Endothelial cell (in vitro differentiated cells): ENCODE data around the gene POLQ. TPM values are rescaled to one million over a fixed set of nuclear protein-coding genes. Genes with fewer than 3 reads are reported as not detected.

Source experiments
- DNase-seq: peaks from one replicate; pipeline ENCODE4 v3.0.0; 2021; ENCODE audit warnings: low spot score
- H3K27ac Mint-ChIP-seq: one replicate; pipeline ENCODE4 v1.8.0; 2021; ENCODE audit warnings: mixed read lengths, inconsistent platforms; ENCODE audit not compliant: unreplicated experiment
- H3K27me3 Mint-ChIP-seq: one replicate; pipeline ENCODE4 v1.8.0; 2021; ENCODE audit warnings: mild to moderate bottlenecking, moderate library complexity, mixed read lengths, inconsistent platforms; ENCODE audit not compliant: unreplicated experiment
- H3K36me3 Mint-ChIP-seq: one replicate; pipeline ENCODE4 v1.8.0; 2021; ENCODE audit warnings: mild to moderate bottlenecking, low read depth, mixed read lengths, inconsistent platforms; ENCODE audit not compliant: unreplicated experiment
- H3K4me1 Mint-ChIP-seq: one replicate; pipeline ENCODE4 v1.8.0; 2021; ENCODE audit warnings: mild to moderate bottlenecking, mixed read lengths, inconsistent platforms; ENCODE audit not compliant: unreplicated experiment
- H3K4me3 Mint-ChIP-seq: one replicate; pipeline ENCODE4 v1.8.0; 2021; ENCODE audit warnings: mild to moderate bottlenecking, mixed read lengths, inconsistent platforms; ENCODE audit not compliant: unreplicated experiment
- H3K9me3 Mint-ChIP-seq: one replicate; pipeline ENCODE4 v1.8.0; 2021; ENCODE audit warnings: mixed read lengths, inconsistent platforms; ENCODE audit not compliant: unreplicated experiment
- CTCF ChIP-seq: fragments of 200-600 bp; sonication (generic); IDR thresholded peaks from one replicate; pipeline ENCODE4 v1.5.0; 2021; ENCODE audit warnings: antibody characterized with exemption; ENCODE audit not compliant: unreplicated experiment
- total RNA-seq: library from RNA; stranded (reverse); fragmentation: NEBNext Ultra II Directional; extraction: Animal tissue kit (Norgen Biotek cat#: 25700); gene quantifications from one replicate; pipeline ENCODE4 v1.2.1, GENCODE V29; 2021; ENCODE audit not compliant: unreplicated experiment

POLQ gene
- total RNA-seq, 1 donor from 2014 or later, result 2.1 TPM

- Mint-ChIP-seq H3K27me3 (peaks cover 2% of the 10 kb centered on the region), H3K4me1 (peaks cover 6% of the 10 kb centered on the region), H3K36me3 (no peaks in the 10 kb centered on the region), H3K27ac (no peak overlapping the region), H3K4me3 (no peak overlapping the region), H3K9me3 (no peaks in the 10 kb centered on the region)
- TF ChIP-seq CTCF, result no peak
- no peak for DNase-seq
These were observed 30.5 kb downstream of the POLQ start for GRCh38 chr3:121515313-121515712.

GRCh38 chr3:121514496-121514895, 31.3 kb downstream of the POLQ start:
- Mint-ChIP-seq H3K36me3 (no peaks in the 10 kb centered on the region), H3K27ac (no peak overlapping the region), H3K4me3 (no peak overlapping the region), H3K4me1 (peaks cover 6% of the 10 kb centered on the region), H3K9me3 (no peaks in the 10 kb centered on the region), H3K27me3 (no peaks in the 10 kb centered on the region)
- DNase-seq, result no peak
- no peak for TF ChIP-seq CTCF

DNA sequence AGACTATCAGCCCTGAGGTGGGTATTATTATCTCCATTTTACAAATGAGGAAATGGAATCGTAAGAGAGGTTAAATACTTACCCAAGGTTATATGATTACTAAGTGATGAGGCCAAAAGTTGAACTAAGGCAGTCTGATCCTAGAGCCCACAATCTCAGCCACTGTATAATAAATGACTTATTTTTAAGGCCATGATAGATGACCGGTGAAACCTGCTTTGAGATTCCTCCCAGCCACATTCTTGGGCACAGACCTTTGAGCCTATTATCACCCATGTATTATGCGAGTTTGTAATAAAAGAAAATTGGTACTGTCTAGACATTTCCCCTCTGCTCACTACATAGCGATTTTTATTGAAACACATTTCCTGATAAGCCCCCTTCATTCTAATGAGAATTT, 37.4 kb downstream of the POLQ start:
- no peak for DNase-seq
- Mint-ChIP-seq H3K36me3 (no peaks in the 10 kb centered on the region), H3K4me1 (no peaks in the 10 kb centered on the region), H3K27ac (no peak overlapping the region), H3K27me3 (peaks cover 1% of the 10 kb centered on the region), H3K9me3 (no peaks in the 10 kb centered on the region), H3K4me3 (no peak overlapping the region)
- no peak for TF ChIP-seq CTCF

- no peaks in the 10 kb centered on the region for H3K9me3 Mint-ChIP-seq
- H3K4me1 Mint-ChIP-seq, result no peaks in the 10 kb centered on the region
- no peak for TF ChIP-seq CTCF
- no peak overlapping the region for H3K27ac Mint-ChIP-seq
- H3K27me3 Mint-ChIP-seq, result peaks cover 1% of the 10 kb centered on the region
- H3K4me3 Mint-ChIP-seq, result no peak overlapping the region
- H3K36me3 Mint-ChIP-seq, result no peaks in the 10 kb centered on the region
- no peak for DNase-seq
These were observed 40.5 kb downstream of the POLQ start for GRCh38 chr3:121505256-121505655.

DNA sequence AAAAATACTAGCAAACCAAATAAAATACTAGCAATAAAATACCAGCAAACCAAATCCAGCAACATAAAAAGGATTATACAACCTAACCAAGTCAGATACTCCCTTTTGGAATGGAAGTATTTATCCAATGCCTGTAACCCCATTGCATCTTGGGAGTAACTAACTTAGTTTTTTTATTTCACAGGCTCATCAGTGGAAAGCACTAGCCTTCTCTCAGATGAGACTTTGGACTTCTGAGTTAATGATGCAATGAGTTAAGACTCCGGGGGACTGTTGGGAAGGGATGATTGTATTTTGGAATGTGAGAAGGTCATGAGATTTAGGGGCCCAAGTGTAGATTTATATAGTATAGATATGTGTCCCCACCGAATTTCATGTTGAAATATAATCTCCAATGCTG, 41.2 kb downstream of the POLQ start:
- DNase-seq, result no peak
- Mint-ChIP-seq H3K4me3 (no peak overlapping the region), H3K27ac (no peak overlapping the region), H3K36me3 (no peaks in the 10 kb centered on the region), H3K4me1 (no peaks in the 10 kb centered on the region), H3K27me3 (peaks cover 1% of the 10 kb centered on the region), H3K9me3 (no peaks in the 10 kb centered on the region)
- no peak for TF ChIP-seq CTCF
